ENCODE measurements around the gene RASGRF2. TPM values are rescaled to one million over a fixed set of nuclear protein-coding genes. Genes with fewer than 3 reads are reported as not detected.

The RASGRF2 gene
- polyA plus RNA-seq, 4 donors: 0.54 to 3.0 (median 1.5) TPM

DNA sequence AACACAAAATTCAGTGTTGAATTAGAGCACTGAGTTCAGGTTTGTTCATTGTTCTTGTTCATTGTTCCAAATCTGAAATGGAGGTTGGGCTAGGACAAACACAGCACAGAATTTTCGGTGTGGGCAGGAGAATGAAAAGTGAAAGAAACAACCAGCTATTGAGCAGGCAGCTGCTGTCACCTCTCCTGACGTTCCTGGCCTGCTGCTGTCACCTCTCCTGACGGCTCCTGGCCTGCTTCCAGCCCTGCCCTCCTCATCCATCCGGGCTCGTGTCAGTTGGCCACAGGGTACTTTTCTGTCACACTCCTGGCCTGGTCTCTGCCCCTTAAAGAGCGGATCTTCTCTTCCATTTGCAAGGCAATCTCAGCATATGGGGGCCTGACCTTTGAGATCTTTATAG is 227.7 kb downstream of the RASGRF2 start:
- Histone ChIP-seq H3K27ac (ENCODE audit: low read depth in 1 of 3, low read length in 2 of 3) (no peak overlapping the region), H3K4me1 (ENCODE audit: control insufficient read depth in 3 of 3, insufficient read depth in 2 of 3, low read depth in 1 of 3, low read length in 2 of 3) (no peaks in the 10 kb centered on the region), H3K27me3 (ENCODE audit: control insufficient read depth in 3 of 3, insufficient read depth in 3 of 3, low read length in 3 of 3) (no peaks in the 10 kb centered on the region), H3K9me3 (ENCODE audit: control insufficient read depth in 2 of 2, insufficient read depth in 1 of 2, low read depth in 1 of 2, low read length in 1 of 2) (no peaks in the 10 kb centered on the region), H3K4me3 (ENCODE audit: low read depth in 1 of 3, low read length in 3 of 3) (no peak overlapping the region), H3K36me3 (ENCODE audit: control insufficient read depth in 3 of 3, insufficient read depth in 2 of 3, low read depth in 1 of 3, low read length in 3 of 3) (no peaks in the 10 kb centered on the region)
- WGBS, 3 donors: 8 to 30% (median 18%) methylated on average over 6 of the region's 6 CpGs
- FAIRE-seq (no peak), DNase-seq (peak; percentile 15 to 46)

DNA sequence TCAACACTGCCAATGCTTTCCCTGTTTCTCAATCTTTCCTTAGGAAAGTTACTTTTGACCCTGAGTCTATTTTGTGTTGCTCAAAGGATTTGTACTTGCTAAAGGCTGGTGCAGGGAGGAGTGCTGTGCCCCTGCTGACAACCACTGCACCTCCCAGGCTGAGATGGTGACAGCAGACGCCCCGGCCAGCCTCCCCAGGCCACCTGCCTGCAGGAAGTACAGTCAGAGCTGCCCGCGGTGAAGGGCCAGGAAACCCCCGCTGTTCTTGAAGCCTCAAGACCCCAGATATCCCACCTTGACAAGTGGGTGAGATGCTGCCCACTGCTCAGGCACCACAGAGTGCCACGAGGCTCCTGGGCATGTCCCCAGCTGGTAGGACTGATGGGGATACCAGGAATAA is 228.8 kb downstream of the RASGRF2 start:
- Histone ChIP-seq H3K27ac (ENCODE audit: low read depth in 1 of 3, low read length in 2 of 3) (no peak overlapping the region), H3K9me3 (ENCODE audit: control insufficient read depth in 2 of 2, insufficient read depth in 1 of 2, low read depth in 1 of 2, low read length in 1 of 2) (no peaks in the 10 kb centered on the region), H3K4me3 (ENCODE audit: low read depth in 1 of 3, low read length in 3 of 3) (no peak overlapping the region), H3K27me3 (ENCODE audit: control insufficient read depth in 3 of 3, insufficient read depth in 3 of 3, low read length in 3 of 3) (no peaks in the 10 kb centered on the region), H3K36me3 (ENCODE audit: control insufficient read depth in 3 of 3, insufficient read depth in 2 of 3, low read depth in 1 of 3, low read length in 3 of 3) (no peaks in the 10 kb centered on the region), H3K4me1 (ENCODE audit: control insufficient read depth in 3 of 3, insufficient read depth in 2 of 3, low read depth in 1 of 3, low read length in 2 of 3) (no peaks in the 10 kb centered on the region)
- no peak for FAIRE-seq
- DNase-seq: no peak
- WGBS, 3 donors: 66 to 82% (median 70%) methylated on average over 6 of the region's 6 CpGs

DNA sequence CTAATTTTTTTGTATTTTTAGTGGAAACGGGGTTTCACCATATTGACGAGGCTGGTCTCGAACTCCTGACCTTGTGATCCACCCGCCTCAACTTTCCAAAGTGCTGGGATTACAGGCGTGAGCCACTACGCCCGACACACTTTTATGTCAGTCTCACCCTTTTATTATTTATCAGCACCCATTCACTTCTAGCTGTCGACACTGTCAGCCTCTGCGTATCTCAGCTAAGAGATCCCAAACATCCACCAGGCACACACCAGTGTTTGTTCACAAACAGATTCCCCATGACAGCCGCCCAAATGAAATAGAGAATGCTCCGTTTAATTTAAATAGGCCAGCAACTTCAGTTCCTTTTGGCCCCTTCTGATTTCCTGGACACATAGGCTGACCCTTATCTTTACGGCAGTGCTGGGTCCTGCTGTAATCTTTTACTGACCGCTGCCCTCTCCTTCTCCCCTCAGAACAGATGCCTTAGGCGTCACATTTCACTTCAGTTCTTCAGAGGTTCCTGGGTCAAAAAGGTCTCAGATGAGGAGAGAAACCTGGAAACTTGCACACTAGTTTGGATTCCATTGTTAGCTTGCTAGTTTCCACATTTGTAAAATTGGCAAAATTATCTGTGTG is 229.8 kb downstream of the RASGRF2 start:
- H3K9me3 ChIP-seq (ENCODE audit: control insufficient read depth in 2 of 2, insufficient read depth in 1 of 2, low read depth in 1 of 2, low read length in 1 of 2): no peaks in the 10 kb centered on the region
- H3K36me3 ChIP-seq (ENCODE audit: control insufficient read depth in 3 of 3, insufficient read depth in 2 of 3, low read depth in 1 of 3, low read length in 3 of 3): no peaks in the 10 kb centered on the region
- no peak overlapping the region for H3K27ac ChIP-seq (ENCODE audit: low read depth in 1 of 3, low read length in 2 of 3)
- DNase-seq (no peak), FAIRE-seq (no peak)
- no peaks in the 10 kb centered on the region for H3K4me1 ChIP-seq (ENCODE audit: control insufficient read depth in 3 of 3, insufficient read depth in 2 of 3, low read depth in 1 of 3, low read length in 2 of 3)
- no peak overlapping the region for H3K4me3 ChIP-seq (ENCODE audit: low read depth in 1 of 3, low read length in 3 of 3)
- 88 to 93% (median 88%) methylated on average over 14 of the region's 14 CpGs for WGBS, 3 donors
- no peaks in the 10 kb centered on the region for H3K27me3 ChIP-seq (ENCODE audit: control insufficient read depth in 3 of 3, insufficient read depth in 3 of 3, low read length in 3 of 3)

DNA sequence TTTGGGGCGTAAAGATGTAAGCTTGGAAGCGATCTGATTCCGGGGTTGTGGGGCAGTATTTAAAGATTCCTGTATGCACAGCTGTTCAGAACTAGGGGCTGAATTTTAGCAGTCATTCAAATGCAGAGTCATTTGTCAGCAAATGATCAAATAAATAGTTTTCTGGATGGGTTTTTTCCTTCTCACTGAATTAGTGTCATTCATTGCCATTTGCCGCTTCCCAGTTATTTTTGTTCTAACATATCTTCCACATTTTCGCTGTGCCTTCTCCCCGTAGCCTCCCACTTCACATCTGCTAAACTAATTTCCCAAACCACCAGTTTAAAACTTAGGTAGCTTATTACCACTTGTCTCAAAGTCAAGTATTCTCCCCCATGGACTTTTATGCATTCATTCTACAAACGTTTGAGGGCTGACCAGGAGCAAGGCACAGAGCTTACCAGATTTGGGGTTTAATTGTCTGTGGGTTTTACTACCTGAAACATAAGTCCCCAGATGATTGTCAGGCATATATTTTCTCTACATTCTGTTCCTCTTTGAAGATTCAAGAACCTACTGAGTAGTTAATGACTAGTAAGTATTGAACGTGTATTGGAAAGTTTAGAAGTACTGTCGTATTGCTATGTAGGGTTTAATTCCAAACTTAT is 231.7 kb downstream of the RASGRF2 start:
- H3K27ac ChIP-seq (ENCODE audit: low read depth in 1 of 3, low read length in 2 of 3): no peak overlapping the region
- WGBS, 3 donors: 91 to 96% (median 94%) methylated on average over 9 of the region's 9 CpGs
- DNase-seq (no peak), FAIRE-seq (no peak)
- no peaks in the 10 kb centered on the region for H3K4me1 ChIP-seq (ENCODE audit: control insufficient read depth in 3 of 3, insufficient read depth in 2 of 3, low read depth in 1 of 3, low read length in 2 of 3)
- H3K27me3 ChIP-seq (ENCODE audit: control insufficient read depth in 3 of 3, insufficient read depth in 3 of 3, low read length in 3 of 3): no peaks in the 10 kb centered on the region
- H3K9me3 ChIP-seq (ENCODE audit: control insufficient read depth in 2 of 2, insufficient read depth in 1 of 2, low read depth in 1 of 2, low read length in 1 of 2): no peaks in the 10 kb centered on the region
- no peak overlapping the region for H3K4me3 ChIP-seq (ENCODE audit: low read depth in 1 of 3, low read length in 3 of 3)
- no peaks in the 10 kb centered on the region for H3K36me3 ChIP-seq (ENCODE audit: control insufficient read depth in 3 of 3, insufficient read depth in 2 of 3, low read depth in 1 of 3, low read length in 3 of 3)

DNA sequence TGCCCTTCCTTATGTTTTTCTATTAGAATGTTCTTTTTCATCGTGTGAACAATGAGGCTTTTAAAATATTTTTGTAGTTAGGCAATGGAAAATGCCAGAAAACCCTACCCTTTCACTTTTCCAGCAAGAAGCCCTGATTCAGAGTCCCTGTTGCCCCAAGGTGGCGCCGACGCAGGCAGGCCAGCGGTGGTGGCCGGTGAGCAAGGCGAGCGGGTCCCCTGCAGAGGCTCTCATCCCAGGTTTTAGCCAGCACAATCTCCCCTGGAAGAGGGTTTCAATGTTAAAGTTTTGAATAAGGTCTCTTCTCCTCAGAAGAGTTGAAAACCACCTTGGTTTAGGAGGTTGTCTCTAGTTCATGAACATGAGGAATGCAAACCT is 232.2 kb downstream of the RASGRF2 start:
- no peaks in the 10 kb centered on the region for H3K36me3 ChIP-seq (ENCODE audit: control insufficient read depth in 3 of 3, insufficient read depth in 2 of 3, low read depth in 1 of 3, low read length in 3 of 3)
- no peaks in the 10 kb centered on the region for H3K9me3 ChIP-seq (ENCODE audit: control insufficient read depth in 2 of 2, insufficient read depth in 1 of 2, low read depth in 1 of 2, low read length in 1 of 2)
- no peak overlapping the region for H3K27ac ChIP-seq (ENCODE audit: low read depth in 1 of 3, low read length in 2 of 3)
- DNase-seq (no peak), FAIRE-seq (no peak)
- H3K4me3 ChIP-seq (ENCODE audit: low read depth in 1 of 3, low read length in 3 of 3): no peak overlapping the region
- H3K4me1 ChIP-seq (ENCODE audit: control insufficient read depth in 3 of 3, insufficient read depth in 2 of 3, low read depth in 1 of 3, low read length in 2 of 3): no peaks in the 10 kb centered on the region
- WGBS, 3 donors: 80 to 86% (median 85%) methylated on average over 8 of the region's 8 CpGs
- no peaks in the 10 kb centered on the region for H3K27me3 ChIP-seq (ENCODE audit: control insufficient read depth in 3 of 3, insufficient read depth in 3 of 3, low read length in 3 of 3)

DNA sequence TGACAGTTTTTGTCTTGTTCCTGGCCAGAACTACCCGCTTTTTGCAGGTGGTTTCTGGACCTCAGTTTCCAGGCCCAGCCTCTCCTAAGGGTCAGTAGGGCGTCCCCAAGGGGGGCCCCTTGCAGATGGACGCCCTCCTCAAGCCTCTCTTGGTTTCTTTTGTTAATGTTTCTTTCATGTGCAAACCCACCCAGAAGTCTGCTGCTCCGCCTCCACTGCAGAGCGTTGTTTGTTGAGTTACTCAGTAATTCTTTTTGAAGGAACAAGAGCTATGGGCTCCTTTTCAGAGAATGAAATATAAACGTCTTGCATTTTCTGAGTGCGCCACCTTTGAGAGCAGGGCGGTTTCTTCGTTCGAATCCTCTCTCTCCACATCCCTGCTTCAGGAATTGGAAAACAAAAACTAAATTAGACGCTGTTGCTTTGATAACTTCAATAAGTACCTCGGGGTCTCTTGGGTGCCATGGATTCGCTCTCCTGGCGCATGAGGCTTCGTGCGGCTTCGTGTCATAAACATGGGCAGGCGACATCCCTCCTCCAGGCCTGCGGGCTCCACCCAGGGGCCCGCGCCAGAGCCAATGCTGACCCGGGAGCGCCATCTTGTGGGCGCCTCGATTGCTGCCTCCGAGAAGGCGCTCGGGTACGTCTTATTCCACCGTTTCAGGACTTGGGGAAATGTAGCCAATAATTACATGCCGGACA is 234.6 kb downstream of the RASGRF2 start:
- H3K27ac ChIP-seq (ENCODE audit: low read depth in 1 of 3, low read length in 2 of 3): no peak overlapping the region
- peak; percentile 76 to 89 for DNase-seq
- no peak for FAIRE-seq
- 25 to 28% (median 27%) methylated on average over 31 of the region's 31 CpGs for WGBS, 3 donors
- no peaks in the 10 kb centered on the region for H3K27me3 ChIP-seq (ENCODE audit: control insufficient read depth in 3 of 3, insufficient read depth in 3 of 3, low read length in 3 of 3)
- no peak overlapping the region for H3K4me3 ChIP-seq (ENCODE audit: low read depth in 1 of 3, low read length in 3 of 3)
- H3K4me1 ChIP-seq (ENCODE audit: control insufficient read depth in 3 of 3, insufficient read depth in 2 of 3, low read depth in 1 of 3, low read length in 2 of 3): no peaks in the 10 kb centered on the region
- H3K36me3 ChIP-seq (ENCODE audit: control insufficient read depth in 3 of 3, insufficient read depth in 2 of 3, low read depth in 1 of 3, low read length in 3 of 3): no peaks in the 10 kb centered on the region
- no peaks in the 10 kb centered on the region for H3K9me3 ChIP-seq (ENCODE audit: control insufficient read depth in 2 of 2, insufficient read depth in 1 of 2, low read depth in 1 of 2, low read length in 1 of 2)

DNA sequence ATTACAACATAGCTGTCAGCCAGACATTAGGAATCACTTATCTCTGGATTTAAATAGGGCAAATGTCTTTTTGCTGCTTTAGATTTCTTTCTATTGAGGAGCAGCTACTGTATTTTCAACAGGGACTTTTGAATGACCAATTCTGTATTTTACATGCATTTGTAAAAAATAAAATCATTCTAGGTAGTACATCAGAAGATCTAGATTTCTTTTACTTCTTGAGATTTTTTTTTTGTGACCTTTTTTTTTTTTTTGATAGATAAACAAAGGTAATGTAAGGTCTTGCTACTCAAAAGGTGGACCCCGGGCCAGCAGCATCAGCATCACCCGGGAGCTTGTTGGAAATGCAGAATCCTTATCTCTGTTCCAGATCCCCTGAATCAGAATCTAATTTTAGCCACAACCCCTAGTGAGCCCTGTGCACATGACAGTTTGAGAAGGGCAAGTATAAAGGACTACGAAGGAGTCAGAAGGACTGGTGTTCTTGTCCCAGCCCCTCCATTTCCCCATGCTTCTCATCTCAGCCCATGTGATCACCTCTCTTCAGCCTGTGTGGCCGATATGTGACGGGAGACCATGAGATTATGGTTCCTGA is 235.3 kb downstream of the RASGRF2 start:
- Histone ChIP-seq H3K27me3 (ENCODE audit: control insufficient read depth in 3 of 3, insufficient read depth in 3 of 3, low read length in 3 of 3) (no peaks in the 10 kb centered on the region), H3K27ac (ENCODE audit: low read depth in 1 of 3, low read length in 2 of 3) (no peak overlapping the region), H3K36me3 (ENCODE audit: control insufficient read depth in 3 of 3, insufficient read depth in 2 of 3, low read depth in 1 of 3, low read length in 3 of 3) (no peaks in the 10 kb centered on the region), H3K4me1 (ENCODE audit: control insufficient read depth in 3 of 3, insufficient read depth in 2 of 3, low read depth in 1 of 3, low read length in 2 of 3) (no peaks in the 10 kb centered on the region), H3K9me3 (ENCODE audit: control insufficient read depth in 2 of 2, insufficient read depth in 1 of 2, low read depth in 1 of 2, low read length in 1 of 2) (no peaks in the 10 kb centered on the region), H3K4me3 (ENCODE audit: low read depth in 1 of 3, low read length in 3 of 3) (no peak overlapping the region)
- WGBS, 3 donors: 81 to 92% (median 87%) methylated on average over 5 of the region's 5 CpGs
- no peak for DNase-seq
- FAIRE-seq: no peak

DNA sequence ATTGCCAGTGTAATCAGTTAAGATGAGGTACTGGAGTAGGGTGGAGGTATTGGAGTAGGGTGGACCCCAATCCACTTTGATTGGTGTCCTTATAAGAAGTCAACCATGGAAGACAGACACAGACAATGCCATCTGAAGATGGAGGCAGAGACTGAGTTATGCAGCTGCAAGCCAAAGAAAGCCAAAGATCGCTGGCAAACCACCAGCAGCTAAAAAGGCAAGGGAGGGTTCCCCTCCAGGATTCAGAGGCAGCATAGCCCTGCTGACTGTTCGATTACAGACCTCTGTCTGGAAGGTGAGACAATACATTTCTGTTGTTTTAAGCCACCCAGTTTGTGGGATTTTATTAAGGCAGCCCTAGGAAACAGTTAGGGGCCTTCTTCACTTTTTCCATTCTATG is 242.5 kb downstream of the RASGRF2 start:
- DNase-seq: no peak

More for the DNA sequence above, 242.5 kb downstream of the RASGRF2 start:
- Histone ChIP-seq H3K27me3 (ENCODE audit: control insufficient read depth in 3 of 3, insufficient read depth in 3 of 3, low read length in 3 of 3) (no peaks in the 10 kb centered on the region), H3K9me3 (ENCODE audit: control insufficient read depth in 2 of 2, insufficient read depth in 1 of 2, low read depth in 1 of 2, low read length in 1 of 2) (no peaks in the 10 kb centered on the region), H3K36me3 (ENCODE audit: control insufficient read depth in 3 of 3, insufficient read depth in 2 of 3, low read depth in 1 of 3, low read length in 3 of 3) (no peaks in the 10 kb centered on the region), H3K4me1 (ENCODE audit: control insufficient read depth in 3 of 3, insufficient read depth in 2 of 3, low read depth in 1 of 3, low read length in 2 of 3) (peaks cover 0 to 4% (median 0%) of the 10 kb centered on the region in 3 donors), H3K4me3 (ENCODE audit: low read depth in 1 of 3, low read length in 3 of 3) (no peak overlapping the region), H3K27ac (ENCODE audit: low read depth in 1 of 3, low read length in 2 of 3) (no peak overlapping the region)
- 68 to 71% (median 70%) methylated on average over 2 of the region's 2 CpGs for WGBS, 3 donors
- FAIRE-seq: no peak

Data from small intestine (tissue), 7 donors.